ENCODE results near the gene NAV3. TPM values are rescaled to one million over a fixed set of nuclear protein-coding genes. Genes with fewer than 3 reads are reported as not detected.
A peak's percentile ranks its signal among the peaks of the same experiment; 100 is the strongest.

Gene NAV3
- total RNA-seq, 1 donor from 2014 or later: 1.5 TPM

DNA sequence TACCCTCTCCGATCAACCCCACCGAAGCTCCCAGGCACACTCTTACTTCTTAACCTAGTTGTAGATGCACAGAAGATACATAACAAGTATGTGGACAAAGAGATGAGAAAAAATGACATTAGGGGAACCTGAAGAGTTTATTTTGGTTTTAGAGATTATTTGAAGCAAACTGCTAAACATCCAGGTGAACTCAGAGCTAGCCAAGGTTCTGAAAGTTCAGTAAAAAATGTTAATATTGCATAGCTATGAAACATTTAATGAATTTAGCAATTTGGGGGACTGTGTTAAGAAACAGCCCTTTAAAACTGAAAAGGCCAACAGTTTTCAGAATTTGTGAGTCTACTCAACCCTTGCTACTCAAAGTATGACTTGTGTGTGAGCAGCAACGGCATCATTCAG, 174.4 kb downstream of the NAV3 start:
- H3K36me3 ChIP-seq: no peaks in the 10 kb centered on the region
- H3K27ac ChIP-seq (replicated peaks): no peak overlapping the region
- DNase-seq: no peak
- intact Hi-C loops (cut with micrococcal nuclease): no loop called here
- H3K9me3 ChIP-seq (replicated peaks): no peaks in the 10 kb centered on the region
- no peak overlapping the region for H3K4me3 ChIP-seq
- no peaks in the 10 kb centered on the region for H3K4me1 ChIP-seq
- TF ChIP-seq, protein P1, sequence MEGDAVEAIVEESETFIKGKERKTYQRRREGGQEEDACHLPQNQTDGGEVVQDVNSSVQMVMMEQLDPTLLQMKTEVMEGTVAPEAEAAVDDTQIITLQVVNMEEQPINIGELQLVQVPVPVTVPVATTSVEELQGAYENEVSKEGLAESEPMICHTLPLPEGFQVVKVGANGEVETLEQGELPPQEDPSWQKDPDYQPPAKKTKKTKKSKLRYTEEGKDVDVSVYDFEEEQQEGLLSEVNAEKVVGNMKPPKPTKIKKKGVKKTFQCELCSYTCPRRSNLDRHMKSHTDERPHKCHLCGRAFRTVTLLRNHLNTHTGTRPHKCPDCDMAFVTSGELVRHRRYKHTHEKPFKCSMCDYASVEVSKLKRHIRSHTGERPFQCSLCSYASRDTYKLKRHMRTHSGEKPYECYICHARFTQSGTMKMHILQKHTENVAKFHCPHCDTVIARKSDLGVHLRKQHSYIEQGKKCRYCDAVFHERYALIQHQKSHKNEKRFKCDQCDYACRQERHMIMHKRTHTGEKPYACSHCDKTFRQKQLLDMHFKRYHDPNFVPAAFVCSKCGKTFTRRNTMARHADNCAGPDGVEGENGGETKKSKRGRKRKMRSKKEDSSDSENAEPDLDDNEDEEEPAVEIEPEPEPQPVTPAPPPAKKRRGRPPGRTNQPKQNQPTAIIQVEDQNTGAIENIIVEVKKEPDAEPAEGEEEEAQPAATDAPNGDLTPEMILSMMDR (IDR thresholded peaks at IDR 0.05; ENCODE audit: borderline replicate concordance): no peak
- no peaks in the 10 kb centered on the region for H3K27me3 ChIP-seq (ENCODE audit: low read depth)

DNA sequence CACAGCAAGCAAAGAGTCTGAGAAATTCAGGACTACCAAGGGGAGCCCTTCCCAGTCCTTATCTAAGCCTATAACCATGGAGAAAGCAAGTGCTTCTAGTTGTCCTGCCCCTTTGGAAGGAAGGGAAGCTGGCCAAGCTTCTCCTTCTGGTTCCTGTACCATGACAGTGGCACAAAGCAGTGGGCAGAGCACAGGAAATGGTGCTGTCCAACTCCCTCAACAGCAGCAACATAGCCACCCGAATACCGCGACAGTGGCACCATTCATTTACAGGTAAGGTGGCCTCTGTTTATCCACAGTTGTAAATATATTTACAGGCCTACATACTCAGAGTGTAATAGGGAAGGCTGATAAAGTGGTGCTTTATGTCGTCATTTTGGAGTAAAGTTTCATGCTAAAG, 176.5 kb downstream of the NAV3 start:
- intact Hi-C loops (cut with micrococcal nuclease): no loop called here
- Histone ChIP-seq H3K36me3 (no peaks in the 10 kb centered on the region), H3K4me1 (no peaks in the 10 kb centered on the region), H3K27ac (replicated peaks) (no peak overlapping the region), H3K27me3 (ENCODE audit: low read depth) (no peaks in the 10 kb centered on the region), H3K9me3 (replicated peaks) (no peaks in the 10 kb centered on the region), H3K4me3 (no peak overlapping the region)
- DNase-seq: no peak
- TF ChIP-seq, protein P1 (IDR thresholded peaks at IDR 0.05; ENCODE audit: borderline replicate concordance): no peak

DNA sequence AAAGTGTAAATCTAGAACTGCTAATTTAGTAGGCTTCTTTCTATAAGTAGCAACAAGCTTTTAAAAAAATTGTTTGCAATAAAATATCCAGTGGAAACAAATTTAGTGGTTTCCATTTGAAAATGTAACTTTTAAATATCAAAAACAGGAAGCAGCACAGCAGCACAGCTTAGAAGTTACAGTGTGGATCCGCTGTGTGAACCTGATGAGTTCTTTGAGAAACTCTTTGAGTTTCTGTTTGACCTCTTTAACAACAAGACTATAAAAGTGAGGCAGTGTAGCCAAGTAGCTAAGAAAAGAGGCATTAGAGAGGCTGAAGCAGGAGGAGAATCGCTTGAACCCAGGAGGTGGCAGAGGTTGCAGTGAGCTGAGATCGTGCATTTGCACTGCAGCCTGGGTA, 178.3 kb downstream of the NAV3 start:
- Histone ChIP-seq H3K9me3 (replicated peaks) (no peaks in the 10 kb centered on the region), H3K27me3 (ENCODE audit: low read depth) (no peaks in the 10 kb centered on the region), H3K27ac (replicated peaks) (no peak overlapping the region), H3K4me3 (no peak overlapping the region), H3K4me1 (no peaks in the 10 kb centered on the region), H3K36me3 (no peaks in the 10 kb centered on the region)
- intact Hi-C loops (cut with micrococcal nuclease): no loop called here
- TF ChIP-seq, protein P1 (IDR thresholded peaks at IDR 0.05; ENCODE audit: borderline replicate concordance): no peak
- DNase-seq: no peak

DNA sequence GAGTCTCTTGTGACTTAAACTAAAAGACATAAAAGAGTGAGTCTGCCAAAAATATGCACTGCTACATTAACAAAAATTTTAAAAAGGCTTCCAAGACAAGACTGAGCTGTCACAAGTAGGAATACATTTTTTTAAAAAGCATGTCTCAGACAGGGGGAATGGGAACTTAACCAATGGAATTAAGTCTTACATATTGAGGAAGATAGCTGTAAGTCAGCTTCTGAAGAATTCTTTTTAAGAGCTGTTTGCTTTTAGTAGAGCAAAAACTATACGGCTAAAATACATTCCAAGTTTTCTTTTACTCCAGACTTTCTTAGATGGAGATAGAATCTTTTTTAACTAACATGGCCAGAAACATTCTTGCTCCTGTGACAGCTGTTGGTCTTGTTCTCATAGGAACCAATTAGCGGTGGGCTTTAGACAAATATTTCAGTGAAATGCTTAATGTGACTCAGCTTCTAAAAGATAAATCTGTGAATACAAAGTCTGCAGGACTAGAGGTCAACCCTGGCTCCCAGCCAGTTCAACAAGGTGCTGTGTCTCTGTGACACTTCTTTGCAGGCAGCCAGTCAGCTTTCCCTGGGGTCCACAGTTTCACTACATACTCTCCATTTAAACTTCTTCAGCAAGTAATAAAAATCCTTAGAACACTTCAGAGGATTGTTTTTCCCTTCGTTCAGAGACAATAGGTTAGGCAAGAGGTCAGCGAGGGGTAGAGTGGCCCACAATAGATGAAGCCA, 187.6 kb downstream of the NAV3 start:
- intact Hi-C loops (cut with micrococcal nuclease): no loop called here
- no peak overlapping the region for H3K4me3 ChIP-seq
- H3K27me3 ChIP-seq (ENCODE audit: low read depth): no peaks in the 10 kb centered on the region
- peak overlapping the region; percentile 27 for H3K27ac ChIP-seq (replicated peaks)
- H3K36me3 ChIP-seq: no peaks in the 10 kb centered on the region
- DNase-seq: no peak
- no peaks in the 10 kb centered on the region for H3K4me1 ChIP-seq
- TF ChIP-seq, protein P1 (IDR thresholded peaks at IDR 0.05; ENCODE audit: borderline replicate concordance): no peak
- H3K9me3 ChIP-seq (replicated peaks): no peaks in the 10 kb centered on the region

DNA sequence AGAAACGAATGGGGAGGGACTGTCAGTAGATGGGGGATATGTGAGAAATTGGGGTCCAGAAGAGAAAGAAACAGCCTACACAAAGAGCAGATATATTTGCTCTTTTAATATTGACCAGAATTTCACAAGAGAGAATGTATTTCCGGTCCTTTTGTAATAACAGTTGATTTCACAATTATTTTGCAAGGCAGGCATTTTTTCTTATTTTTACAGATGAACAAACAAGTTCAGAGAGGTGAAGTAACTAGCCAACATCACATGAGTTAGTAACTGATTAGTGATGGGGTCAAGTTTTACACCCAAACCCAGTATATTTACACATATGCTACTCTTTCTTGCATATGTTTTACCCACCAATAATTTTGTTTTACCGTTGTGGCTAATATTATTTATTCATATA, 188.2 kb downstream of the NAV3 start:
- TF ChIP-seq, protein P1 (IDR thresholded peaks at IDR 0.05; ENCODE audit: borderline replicate concordance): no peak
- H3K36me3 ChIP-seq: no peaks in the 10 kb centered on the region
- no peak overlapping the region for H3K4me3 ChIP-seq
- H3K9me3 ChIP-seq (replicated peaks): no peaks in the 10 kb centered on the region
- no peaks in the 10 kb centered on the region for H3K4me1 ChIP-seq
- peak overlapping the region; percentile 27 for H3K27ac ChIP-seq (replicated peaks)
- intact Hi-C loops (cut with micrococcal nuclease): no loop called here
- DNase-seq: no peak
- H3K27me3 ChIP-seq (ENCODE audit: low read depth): no peaks in the 10 kb centered on the region

Data from left ventricle myocardium inferior (tissue), 1 donor.